Vagina (tissue), 2 donors: ENCODE measurements around the gene SIRPB1. TPM values are rescaled to one million over a fixed set of nuclear protein-coding genes. Genes with fewer than 3 reads are reported as not detected.

Experiments used
- DNase-seq, 2 donors: peaks; one replicate each; pipeline ENCODE4 v3.0.0-alpha.2; 2017; ENCODE audit errors: extremely low spot score in 2 of 2
- H3K27ac ChIP-seq: fragments of 200-600 bp; sonication (generic); one replicate; pipeline ENCODE4 v1.5.1; 2019
- H3K27me3 ChIP-seq: fragments of 200-600 bp; sonication (generic); one replicate; pipeline ENCODE4 v1.5.1; 2019
- H3K36me3 ChIP-seq, 2 donors: fragments of 200-600 bp; sonication (generic); one replicate each; pipeline ENCODE4 v1.5.1; 2017 to 2019
- H3K4me1 ChIP-seq: fragments of 200-600 bp; sonication (generic); one replicate; pipeline ENCODE4 v1.5.1; 2019
- H3K4me3 ChIP-seq, 2 donors: fragments of 200-600 bp; sonication (generic); 1 replicate in 1 of 2; 2 replicates in 1 of 2; pipeline ENCODE4 v1.5.1; 2016 to 2019
- H3K9me3 ChIP-seq: fragments of 200-600 bp; sonication (generic); one replicate; pipeline ENCODE4 v1.5.1; 2019
- POLR2A ChIP-seq, 2 donors: fragments of 450-650 bp; IDR thresholded peaks; one replicate each; pipeline ENCODE4 v1.6.1; 2017; ENCODE audit warnings: antibody characterized with exemption in 2 of 2, mild to moderate bottlenecking in 2 of 2, moderate library complexity in 2 of 2
- POLR2AphosphoS5 ChIP-seq, 2 donors: sonication (generic); formaldehyde crosslinking; IDR thresholded peaks; one replicate each; pipeline ENCODE4 v1.9.0; 2017; ENCODE audit warnings: antibody characterized with exemption in 2 of 2, mild to moderate bottlenecking in 2 of 2, low read depth in 1 of 2; ENCODE audit not compliant: insufficient read depth in 1 of 2
- intact Hi-C: fragments of 100-400 bp; cut with DNase I; formaldehyde crosslinking; loops from one replicate; pipeline ENCODE4 v1.15.1; 2023
- total RNA-seq: library from RNA; depleted of rRNA; stranded (reverse); fragments of >200 nt; gene quantifications from one replicate; pipeline ENCODE4 v1.2.3, GENCODE V29; 2016
- TF ChIP-seq, protein P1 (sequence below), 3 experiments: fragments of 450-650 bp in 2 of 3; fragments of 200-600 bp in 1 of 3; sonication (generic) in 1 of 3; IDR thresholded peaks; one replicate each; pipeline ENCODE4 v1.5.1; 2017 to 2019; ENCODE audit warnings: antibody characterized with exemption in 3 of 3, mild to moderate bottlenecking in 2 of 3, moderate library complexity in 2 of 3

The SIRPB1 gene
- total RNA-seq, 1 donor from 2014 or later = 2.5 TPM

DNA sequence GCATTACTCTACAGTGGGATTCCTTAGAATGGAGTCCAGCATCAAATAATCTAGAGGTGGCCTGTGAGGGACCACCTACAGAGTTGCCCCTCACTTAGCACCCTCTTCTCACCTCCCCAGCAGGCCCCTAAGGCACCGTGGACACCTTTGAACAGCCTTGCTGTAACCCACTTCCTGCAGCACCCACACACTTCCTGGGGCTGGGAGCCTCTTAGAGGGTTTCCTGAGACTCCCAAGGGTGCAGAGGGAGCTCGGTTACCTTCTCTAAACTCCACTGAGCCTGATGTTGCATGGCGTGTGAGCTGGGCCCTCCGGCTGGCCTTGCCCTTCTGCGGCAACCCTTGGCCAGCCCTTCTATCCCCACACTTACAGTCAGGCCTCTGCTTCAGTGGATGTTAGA, 45.1 kb upstream of the SIRPB1 start:
- H3K27me3 ChIP-seq = no peaks in the 10 kb centered on the region
- no peaks in the 10 kb centered on the region for H3K4me1 ChIP-seq
- intact Hi-C loops = no loop called here
- H3K9me3 ChIP-seq = no peaks in the 10 kb centered on the region
- no peaks in the 10 kb centered on the region for H3K36me3 ChIP-seq
- H3K27ac ChIP-seq = no peak overlapping the region
- H3K4me3 ChIP-seq = no peak overlapping the region
- TF ChIP-seq, protein P1, sequence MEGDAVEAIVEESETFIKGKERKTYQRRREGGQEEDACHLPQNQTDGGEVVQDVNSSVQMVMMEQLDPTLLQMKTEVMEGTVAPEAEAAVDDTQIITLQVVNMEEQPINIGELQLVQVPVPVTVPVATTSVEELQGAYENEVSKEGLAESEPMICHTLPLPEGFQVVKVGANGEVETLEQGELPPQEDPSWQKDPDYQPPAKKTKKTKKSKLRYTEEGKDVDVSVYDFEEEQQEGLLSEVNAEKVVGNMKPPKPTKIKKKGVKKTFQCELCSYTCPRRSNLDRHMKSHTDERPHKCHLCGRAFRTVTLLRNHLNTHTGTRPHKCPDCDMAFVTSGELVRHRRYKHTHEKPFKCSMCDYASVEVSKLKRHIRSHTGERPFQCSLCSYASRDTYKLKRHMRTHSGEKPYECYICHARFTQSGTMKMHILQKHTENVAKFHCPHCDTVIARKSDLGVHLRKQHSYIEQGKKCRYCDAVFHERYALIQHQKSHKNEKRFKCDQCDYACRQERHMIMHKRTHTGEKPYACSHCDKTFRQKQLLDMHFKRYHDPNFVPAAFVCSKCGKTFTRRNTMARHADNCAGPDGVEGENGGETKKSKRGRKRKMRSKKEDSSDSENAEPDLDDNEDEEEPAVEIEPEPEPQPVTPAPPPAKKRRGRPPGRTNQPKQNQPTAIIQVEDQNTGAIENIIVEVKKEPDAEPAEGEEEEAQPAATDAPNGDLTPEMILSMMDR (IDR thresholded peaks at IDR 0.05) = no peak
- no peak for TF ChIP-seq POLR2AphosphoS5 (IDR thresholded peaks at IDR 0.05; ENCODE audit: insufficient read depth in 1 of 2, low read depth in 1 of 2)
- no peak for TF ChIP-seq POLR2A (IDR thresholded peaks at IDR 0.05)
- no peak for DNase-seq

DNA sequence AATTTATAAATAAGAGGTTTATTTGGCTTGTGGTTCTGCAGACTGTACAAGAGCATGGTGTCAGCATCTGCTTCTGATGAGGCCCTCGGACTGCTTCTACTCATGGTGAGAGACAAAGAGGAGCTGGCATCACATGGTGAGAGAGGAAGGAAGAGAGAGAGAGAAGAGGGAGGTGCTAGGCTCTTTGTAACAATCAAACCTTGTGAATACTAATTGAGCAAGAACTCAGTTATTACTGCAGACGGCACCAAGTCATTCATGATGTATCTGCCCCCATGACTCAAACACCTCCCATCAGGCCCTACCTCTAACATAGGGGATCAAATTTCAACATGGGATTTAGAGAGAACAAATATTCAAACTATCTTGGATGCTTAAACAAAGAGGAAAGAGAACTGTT, 44.1 kb upstream of the SIRPB1 start:
- DNase-seq = no peak
- Histone ChIP-seq H3K9me3 (no peaks in the 10 kb centered on the region), H3K4me1 (no peaks in the 10 kb centered on the region), H3K27ac (no peak overlapping the region), H3K36me3 (no peaks in the 10 kb centered on the region), H3K4me3 (no peak overlapping the region), H3K27me3 (no peaks in the 10 kb centered on the region)
- intact Hi-C loops = no loop called here
- TF ChIP-seq, protein P1 (IDR thresholded peaks at IDR 0.05) = no peak
- TF ChIP-seq POLR2A (IDR thresholded peaks at IDR 0.05) (no peak), POLR2AphosphoS5 (IDR thresholded peaks at IDR 0.05; ENCODE audit: insufficient read depth in 1 of 2, low read depth in 1 of 2) (no peak)

DNA sequence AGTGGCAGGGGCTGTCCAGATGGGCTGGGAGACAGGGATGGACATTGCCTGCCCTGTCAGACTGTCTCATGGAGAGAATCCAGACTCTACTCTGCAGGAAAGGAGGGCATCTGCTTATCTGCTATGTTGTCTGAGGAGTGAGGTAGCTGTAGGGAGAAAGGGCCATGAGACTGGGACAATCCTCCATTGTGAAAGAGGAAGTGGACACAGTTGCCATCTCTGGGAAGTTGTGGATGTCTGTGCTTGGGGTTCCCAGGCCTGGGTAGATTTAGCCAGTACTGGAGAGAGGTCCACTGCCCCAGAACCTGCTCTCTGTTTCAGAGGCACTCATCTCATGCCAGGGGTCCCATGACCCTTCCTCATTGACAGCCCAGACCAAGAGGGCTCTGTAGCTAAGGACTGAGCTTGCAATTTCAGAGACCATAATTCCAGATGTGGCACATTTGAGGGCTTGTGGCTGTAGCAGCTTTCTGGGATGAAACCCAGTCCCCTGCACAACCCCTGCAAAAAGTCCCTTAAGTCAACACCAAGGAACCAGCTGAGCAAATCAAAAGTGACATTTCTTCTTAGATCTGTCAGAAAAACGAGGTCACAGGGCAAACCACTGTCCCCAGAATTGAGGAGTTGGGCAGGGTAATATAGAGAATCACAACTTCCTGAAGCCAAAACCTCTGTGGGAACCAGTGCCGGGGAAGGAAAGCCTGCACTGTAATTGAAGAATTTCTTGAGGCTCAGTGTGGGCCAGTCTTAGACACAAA, 41.9 kb upstream of the SIRPB1 start:
- H3K4me3 ChIP-seq = no peak overlapping the region
- no peaks in the 10 kb centered on the region for H3K27me3 ChIP-seq
- no peaks in the 10 kb centered on the region for H3K4me1 ChIP-seq
- TF ChIP-seq, protein P1 (IDR thresholded peaks at IDR 0.05) = no peak
- TF ChIP-seq POLR2AphosphoS5 (IDR thresholded peaks at IDR 0.05; ENCODE audit: insufficient read depth in 1 of 2, low read depth in 1 of 2) (no peak), POLR2A (IDR thresholded peaks at IDR 0.05) (no peak)
- no peaks in the 10 kb centered on the region for H3K9me3 ChIP-seq
- H3K36me3 ChIP-seq = no peaks in the 10 kb centered on the region
- no peak overlapping the region for H3K27ac ChIP-seq
- intact Hi-C loops = no loop called here
- no peak for DNase-seq

DNA sequence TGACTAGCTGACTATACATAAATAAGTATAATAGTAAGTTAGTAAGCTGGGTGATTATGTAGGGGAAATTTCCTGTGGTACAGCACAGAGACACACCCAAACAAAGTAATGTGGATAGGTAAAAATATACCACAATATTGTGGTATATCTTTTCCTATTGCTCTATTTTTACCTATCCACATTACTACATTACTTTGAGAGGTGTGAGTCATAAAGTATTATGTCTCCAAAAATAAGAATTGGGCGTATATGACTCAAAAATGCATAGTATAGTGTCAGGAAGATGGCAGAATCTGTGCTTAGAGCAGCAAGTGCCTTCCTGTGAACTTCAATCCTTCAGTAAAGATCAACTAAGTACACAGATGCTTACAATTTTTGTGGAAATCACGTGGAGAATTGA, 40.4 kb upstream of the SIRPB1 start:
- Histone ChIP-seq H3K27ac (no peak overlapping the region), H3K4me3 (no peak overlapping the region), H3K9me3 (no peaks in the 10 kb centered on the region), H3K36me3 (no peaks in the 10 kb centered on the region), H3K27me3 (no peaks in the 10 kb centered on the region), H3K4me1 (no peaks in the 10 kb centered on the region)
- intact Hi-C loops = no loop called here
- DNase-seq = no peak
- TF ChIP-seq POLR2AphosphoS5 (IDR thresholded peaks at IDR 0.05; ENCODE audit: insufficient read depth in 1 of 2, low read depth in 1 of 2) = no peak
- TF ChIP-seq, protein P1 (IDR thresholded peaks at IDR 0.05) = no peak
- TF ChIP-seq POLR2A (IDR thresholded peaks at IDR 0.05) = no peak

DNA sequence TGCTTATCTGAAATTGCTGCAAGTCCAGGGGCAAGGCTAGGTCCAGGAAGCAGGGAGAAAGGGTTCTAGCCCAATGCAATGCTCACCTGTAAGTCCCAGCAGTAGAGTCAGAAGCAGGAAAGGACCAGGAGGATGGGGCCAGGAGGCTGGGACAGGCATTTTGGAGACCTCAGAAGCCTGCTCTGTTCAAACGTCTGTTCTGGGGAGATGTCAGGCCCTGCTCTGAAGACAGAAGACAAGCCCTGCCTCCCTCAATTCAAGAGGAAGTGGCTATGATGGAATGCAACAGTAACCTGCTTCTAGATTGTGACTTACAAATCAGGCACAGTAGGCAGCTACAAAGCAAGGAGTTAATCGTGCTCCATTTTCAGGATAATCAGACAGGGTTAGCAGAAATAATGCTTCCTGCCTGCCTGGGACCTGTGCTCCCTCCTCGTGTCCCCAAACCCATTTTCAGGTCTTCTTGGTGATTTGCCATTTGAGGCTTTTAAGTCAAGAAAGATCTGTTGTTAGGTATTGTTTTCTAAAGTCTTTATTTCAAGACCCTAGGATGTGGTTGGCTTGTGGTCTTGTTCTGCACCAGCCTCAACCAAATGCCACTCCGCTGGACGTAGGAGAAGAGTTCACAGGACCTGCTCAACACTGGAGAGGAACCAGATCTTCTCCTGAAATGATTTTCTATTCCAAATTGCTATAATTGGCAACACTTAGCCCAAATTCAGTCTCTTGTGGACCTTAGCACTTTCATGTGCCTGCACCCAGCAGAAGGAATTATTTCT, 37.9 kb upstream of the SIRPB1 start, which contains the start of gene SIRPG:
SIRPG (minus strand) TSS at position 224 of the 779 bp plus-strand sequence; CDS start at position 159, 65 bp downstream.
- intact Hi-C loops = no loop called here
- no peak for TF ChIP-seq POLR2A (IDR thresholded peaks at IDR 0.05)
- TF ChIP-seq, protein P1 (IDR thresholded peaks at IDR 0.05) = no peak
- TF ChIP-seq POLR2AphosphoS5 (IDR thresholded peaks at IDR 0.05; ENCODE audit: insufficient read depth in 1 of 2, low read depth in 1 of 2) = no peak
- no peak for DNase-seq
- Histone ChIP-seq H3K27ac (no peak within 1 kb of the TSS), H3K9me3 (no peaks in the 10 kb centered on the region), H3K27me3 (no peaks in the 10 kb centered on the region), H3K4me3 (no peak within 1 kb of the TSS), H3K36me3 (no peaks in the 10 kb centered on the region), H3K4me1 (no peaks in the 10 kb centered on the region)
